GM23338 (cell line): ENCODE data around the gene TARS1. TPM values are rescaled to one million over a fixed set of nuclear protein-coding genes. Genes with fewer than 3 reads are reported as not detected.

Source experiments
- ATAC-seq: fragments of 200-7000 bp; cut with Tn5 transposase; 3 replicates; pipeline ENCODE4 v1.9.1; 2020
- DNase-seq: peaks from one replicate; pipeline ENCODE4 v3.0.0-alpha.2; 2015; ENCODE audit warnings: low spot score
- H2AFZ ChIP-seq: fragments of 200-600 bp; sonication (generic); 2 replicates; pipeline ENCODE4 v1.8.0; 2016; ENCODE audit warnings: antibody characterized with exemption, mild to moderate bottlenecking, moderate library complexity
- H3F3A ChIP-seq: fragments of 200-600 bp; sonication (generic); replicated peaks from 2 replicates; pipeline ENCODE4 v1.8.0; 2017; ENCODE audit warnings: antibody characterized with exemption, mixed run types, low read depth
- H3K27ac ChIP-seq: fragments of 200-600 bp; sonication (generic); 2 replicates; pipeline ENCODE4 v1.6.1; 2016; ENCODE audit warnings: low read depth
- H3K27me3 ChIP-seq: fragments of 200-600 bp; sonication (generic); 2 replicates; pipeline ENCODE4 v1.8.0; 2016; ENCODE audit warnings: mild to moderate bottlenecking, mixed run types, moderate library complexity; ENCODE audit not compliant: insufficient read depth
- H3K36me3 ChIP-seq: fragments of 200-600 bp; sonication (generic); 2 replicates; pipeline ENCODE4 v1.8.0; 2016; ENCODE audit warnings: mild to moderate bottlenecking; ENCODE audit not compliant: insufficient read depth
- H3K4me1 ChIP-seq: fragments of 200-600 bp; sonication (generic); 2 replicates; pipeline ENCODE4 v1.8.0; 2016; ENCODE audit warnings: mild to moderate bottlenecking, moderate library complexity; ENCODE audit not compliant: insufficient read depth
- H3K4me2 ChIP-seq: fragments of 200-600 bp; sonication (generic); 2 replicates; pipeline ENCODE4 v1.7.1; 2017; ENCODE audit warnings: mixed run types
- H3K4me3 ChIP-seq: fragments of 200-600 bp; sonication (generic); 2 replicates; pipeline ENCODE4 v1.6.1; 2016; ENCODE audit warnings: mixed run types
- H3K79me2 ChIP-seq: fragments of 200-600 bp; sonication (generic); replicated peaks from 2 replicates; pipeline ENCODE4 v1.8.0; 2017; ENCODE audit warnings: mild to moderate bottlenecking; ENCODE audit not compliant: insufficient read depth
- H3K9me2 ChIP-seq: fragments of 200-600 bp; sonication (generic); 2 replicates; pipeline ENCODE4 v1.8.0; 2017; ENCODE audit not compliant: insufficient read depth
- H4K20me1 ChIP-seq: fragments of 200-600 bp; sonication (generic); replicated peaks from 2 replicates; pipeline ENCODE4 v1.8.0; 2017; ENCODE audit warnings: mild to moderate bottlenecking; ENCODE audit not compliant: insufficient read depth
- H3K27ac Mint-ChIP-seq: 2 replicates; pipeline ENCODE4 v1.8.0; 2020; ENCODE audit warnings: inconsistent platforms, mild to moderate bottlenecking, moderate library complexity, mixed read lengths
- H3K27me3 Mint-ChIP-seq: 3 replicates; pipeline ENCODE4 v1.8.0; 2022; ENCODE audit warnings: low read depth, mild to moderate bottlenecking, moderate library complexity, mixed read lengths, inconsistent platforms; ENCODE audit not compliant: insufficient read depth, poor library complexity
- H3K36me3 Mint-ChIP-seq: 3 replicates; pipeline ENCODE4 v1.8.0; 2021; ENCODE audit warnings: low read depth, mild to moderate bottlenecking, inconsistent platforms, moderate library complexity, mixed read lengths
- H3K4me1 Mint-ChIP-seq: 3 replicates; pipeline ENCODE4 v1.8.0; 2020; ENCODE audit warnings: mild to moderate bottlenecking, inconsistent platforms, mixed read lengths
- H3K4me3 Mint-ChIP-seq: 3 replicates; pipeline ENCODE4 v1.8.0; 2021; ENCODE audit warnings: moderate library complexity, mild to moderate bottlenecking, inconsistent platforms, mixed read lengths
- H3K9me3 Mint-ChIP-seq: 3 replicates; pipeline ENCODE4 v1.8.0; 2020; ENCODE audit warnings: moderate library complexity, mild to moderate bottlenecking, inconsistent platforms, mixed read lengths
- CREB1 ChIP-seq: fragments of 250-450 bp; sonication (Bioruptor Pico); IDR thresholded peaks from 2 replicates; pipeline ENCODE4 v1.5.0; 2020; ENCODE audit warnings: low read depth, mild to moderate bottlenecking, moderate library complexity
- POLR2AphosphoS5 ChIP-seq: IDR thresholded peaks from 2 replicates; pipeline ENCODE4 v1.6.1; 2016; ENCODE audit warnings: antibody characterized with exemption, low read depth
- STAT1 ChIP-seq: IDR thresholded peaks from one replicate; pipeline ENCODE4 v1.6.1; 2016; ENCODE audit warnings: antibody characterized with exemption; ENCODE audit not compliant: unreplicated experiment
- ZNF114 ChIP-seq: fragments of 250-450 bp; sonication (Bioruptor Pico); IDR thresholded peaks from 2 replicates; pipeline ENCODE4 v1.5.0; 2020; ENCODE audit warnings: mild to moderate bottlenecking, moderate library complexity
- ZNF331 ChIP-seq: fragments of 250-450 bp; sonication (Bioruptor Pico); IDR thresholded peaks from 2 replicates; pipeline ENCODE4 v1.5.0; 2020; ENCODE audit warnings: low read depth, mild to moderate bottlenecking, moderate library complexity
- polyA plus RNA-seq: library from polyadenylated mRNA; unstranded; fragments of >200 nt; fragmentation: Nextera tagmentation; extraction: Ambion mirVana; gene quantifications from 2 replicates; pipeline ENCODE4 v1.2.1, GENCODE V29; 2016
- total RNA-seq: library from RNA; depleted of rRNA; stranded (reverse); fragments of >200 nt; shearing (Covaris generic); gene quantifications from 2 replicates; pipeline ENCODE4 v1.2.3, GENCODE V29; 2014
- TF ChIP-seq, protein P1 (sequence below), 2 experiments: fragments of 200-600 bp in 1 of 2; sonication (generic) in 1 of 2; conservative IDR thresholded peaks; 2 replicates each; pipeline versions ENCODE4 v1.5.1 to v1.6.1; 2016 to 2017; ENCODE audit warnings: antibody characterized with exemption in 2 of 2, low read depth in 2 of 2, mild to moderate bottlenecking in 2 of 2, moderate library complexity in 1 of 2
- TF ChIP-seq, protein P2 (sequence below): IDR thresholded peaks from 2 replicates; pipeline ENCODE4 v1.6.1; 2016; ENCODE audit warnings: antibody characterized with exemption

Gene TARS1
- total and polyA plus RNA-seq, 2 experiments from 2014 or later, result 458 to 473 TPM

DNA sequence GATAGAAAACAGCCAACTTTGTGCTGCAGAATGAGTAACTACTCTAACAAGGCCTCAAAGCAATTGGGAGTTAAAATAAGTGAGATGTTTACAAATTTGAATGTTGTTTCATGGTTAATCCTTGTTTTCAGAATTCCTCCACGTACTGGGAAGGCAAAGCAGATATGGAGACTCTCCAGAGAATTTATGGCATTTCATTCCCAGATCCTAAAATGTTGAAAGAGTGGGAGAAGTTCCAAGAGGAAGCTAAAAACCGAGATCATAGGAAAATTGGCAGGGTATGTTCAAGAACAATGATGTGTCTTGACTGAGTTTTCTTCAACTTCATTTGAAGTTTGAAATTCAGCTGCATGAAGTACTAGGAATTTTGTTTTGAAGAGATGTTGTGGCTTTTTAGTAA, 16.4 kb downstream of the TARS1 start (continued):
- TF ChIP-seq, protein P1, sequence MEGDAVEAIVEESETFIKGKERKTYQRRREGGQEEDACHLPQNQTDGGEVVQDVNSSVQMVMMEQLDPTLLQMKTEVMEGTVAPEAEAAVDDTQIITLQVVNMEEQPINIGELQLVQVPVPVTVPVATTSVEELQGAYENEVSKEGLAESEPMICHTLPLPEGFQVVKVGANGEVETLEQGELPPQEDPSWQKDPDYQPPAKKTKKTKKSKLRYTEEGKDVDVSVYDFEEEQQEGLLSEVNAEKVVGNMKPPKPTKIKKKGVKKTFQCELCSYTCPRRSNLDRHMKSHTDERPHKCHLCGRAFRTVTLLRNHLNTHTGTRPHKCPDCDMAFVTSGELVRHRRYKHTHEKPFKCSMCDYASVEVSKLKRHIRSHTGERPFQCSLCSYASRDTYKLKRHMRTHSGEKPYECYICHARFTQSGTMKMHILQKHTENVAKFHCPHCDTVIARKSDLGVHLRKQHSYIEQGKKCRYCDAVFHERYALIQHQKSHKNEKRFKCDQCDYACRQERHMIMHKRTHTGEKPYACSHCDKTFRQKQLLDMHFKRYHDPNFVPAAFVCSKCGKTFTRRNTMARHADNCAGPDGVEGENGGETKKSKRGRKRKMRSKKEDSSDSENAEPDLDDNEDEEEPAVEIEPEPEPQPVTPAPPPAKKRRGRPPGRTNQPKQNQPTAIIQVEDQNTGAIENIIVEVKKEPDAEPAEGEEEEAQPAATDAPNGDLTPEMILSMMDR (conservative IDR thresholded peaks at IDR 0.05; ENCODE audit: low read depth in 2 of 2), result no peak
- no peak for TF ChIP-seq ZNF331
- no peak for TF ChIP-seq CREB1 (CRISPR knock-in tag)

DNA sequence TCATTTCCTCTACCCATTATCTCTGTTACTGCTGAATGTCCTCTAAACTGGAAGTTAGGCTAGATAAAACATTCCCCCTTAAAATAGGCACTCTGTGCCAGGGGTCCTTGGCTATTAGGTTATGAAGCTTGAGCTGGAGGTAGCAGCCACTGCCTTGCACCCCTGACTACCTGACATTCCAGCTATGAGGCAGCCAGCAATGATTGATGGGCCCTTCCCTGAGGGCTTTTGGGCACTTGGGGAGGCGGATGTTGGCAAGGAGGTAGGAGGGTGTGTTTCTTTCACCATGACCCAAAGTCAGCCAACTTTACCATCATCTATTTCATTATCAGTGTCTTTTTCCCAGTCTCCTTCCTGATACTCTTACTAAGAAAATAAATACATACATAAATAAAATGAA, 17.1 kb downstream of the TARS1 start:
- Histone ChIP-seq H3K4me2 (no peak overlapping the region), H3F3A (no peaks in the 10 kb centered on the region; the same call in 1 of the 2 replicates), H3K4me1 (no peaks in the 10 kb centered on the region), H3K79me2 (peaks cover 73% of the 10 kb centered on the region), H4K20me1 (peaks cover 46% of the 10 kb centered on the region), H3K9me2 (no peaks in the 10 kb centered on the region), H3K27me3 (no peaks in the 10 kb centered on the region), H3K27ac (peak overlapping the region; percentile 40), H3K36me3 (peaks cover 98% of the 10 kb centered on the region), H2AFZ (no peak overlapping the region), H3K4me3 (no peak overlapping the region)
- TF ChIP-seq ZNF114 (CRISPR knock-in tag) (no peak), STAT1 (no peak), POLR2AphosphoS5 (no peak), ZNF331 (no peak)
- TF ChIP-seq, protein P2, sequence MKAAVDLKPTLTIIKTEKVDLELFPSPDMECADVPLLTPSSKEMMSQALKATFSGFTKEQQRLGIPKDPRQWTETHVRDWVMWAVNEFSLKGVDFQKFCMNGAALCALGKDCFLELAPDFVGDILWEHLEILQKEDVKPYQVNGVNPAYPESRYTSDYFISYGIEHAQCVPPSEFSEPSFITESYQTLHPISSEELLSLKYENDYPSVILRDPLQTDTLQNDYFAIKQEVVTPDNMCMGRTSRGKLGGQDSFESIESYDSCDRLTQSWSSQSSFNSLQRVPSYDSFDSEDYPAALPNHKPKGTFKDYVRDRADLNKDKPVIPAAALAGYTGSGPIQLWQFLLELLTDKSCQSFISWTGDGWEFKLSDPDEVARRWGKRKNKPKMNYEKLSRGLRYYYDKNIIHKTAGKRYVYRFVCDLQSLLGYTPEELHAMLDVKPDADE, result no peak
- Mint-ChIP-seq H3K4me3 (no peak overlapping the region), H3K4me1 (no peaks in the 10 kb centered on the region), H3K27me3 (no peaks in the 10 kb centered on the region), H3K27ac (no peak overlapping the region), H3K36me3 (peaks cover 100% of the 10 kb centered on the region), H3K9me3 (no peaks in the 10 kb centered on the region)
- DNase-seq (no peak), ATAC-seq (no peak)

DNA sequence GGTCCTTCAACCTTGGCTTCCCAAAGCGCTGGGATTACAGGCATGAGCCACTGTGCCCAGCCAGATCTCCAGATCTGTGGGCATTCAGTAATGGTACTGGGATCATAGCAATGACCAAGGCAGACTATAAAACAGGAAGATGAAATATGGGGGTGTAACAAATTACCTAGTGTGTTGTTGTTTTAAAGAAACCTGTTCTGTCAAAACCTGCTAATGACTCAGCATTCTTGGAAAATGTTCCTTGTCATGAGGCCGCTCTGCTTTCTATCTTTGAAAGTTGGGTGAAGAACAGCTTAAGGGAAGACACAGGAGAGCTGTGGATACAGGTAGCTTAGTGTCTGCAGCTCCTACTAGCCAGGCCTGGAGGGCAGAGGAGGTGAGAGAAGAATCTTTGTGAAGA, 19.4 kb downstream of the TARS1 start:
- peak overlapping the region; percentile 95 for H3K27ac Mint-ChIP-seq
- Histone ChIP-seq H2AFZ (no peak overlapping the region), H3F3A (no peaks in the 10 kb centered on the region; the same call in 1 of the 2 replicates), H4K20me1 (peaks cover 47% of the 10 kb centered on the region), H3K27ac (peak overlapping the region; percentile 6; the same call in 1 of the 2 replicates), H3K79me2 (peaks cover 71% of the 10 kb centered on the region), H3K36me3 (peaks cover 100% of the 10 kb centered on the region), H3K4me3 (no peak overlapping the region), H3K9me2 (no peaks in the 10 kb centered on the region), H3K4me2 (no peak overlapping the region), H3K27me3 (no peaks in the 10 kb centered on the region), H3K4me1 (no peaks in the 10 kb centered on the region)
- H3K27me3 Mint-ChIP-seq, result no peaks in the 10 kb centered on the region
- no peaks in the 10 kb centered on the region for H3K9me3 Mint-ChIP-seq
- peaks cover 98% of the 10 kb centered on the region for H3K36me3 Mint-ChIP-seq
- no peak for ATAC-seq
- no peak for TF ChIP-seq POLR2AphosphoS5
- TF ChIP-seq, protein P1 (conservative IDR thresholded peaks at IDR 0.05; ENCODE audit: low read depth in 2 of 2), result no peak
- no peak for DNase-seq
- no peaks in the 10 kb centered on the region for H3K4me1 Mint-ChIP-seq
- no peak overlapping the region for H3K4me3 Mint-ChIP-seq
